DLD1 (cell line): ENCODE measurements around the gene NXPH3.

Source experiments
- in situ Hi-C: cut with HindIII; loops from 2 replicates; pipeline ENCODE4 v1.10.0; 2017; ENCODE audit warnings: low sequenced_read_pairs

Gene NXPH3

DNA sequence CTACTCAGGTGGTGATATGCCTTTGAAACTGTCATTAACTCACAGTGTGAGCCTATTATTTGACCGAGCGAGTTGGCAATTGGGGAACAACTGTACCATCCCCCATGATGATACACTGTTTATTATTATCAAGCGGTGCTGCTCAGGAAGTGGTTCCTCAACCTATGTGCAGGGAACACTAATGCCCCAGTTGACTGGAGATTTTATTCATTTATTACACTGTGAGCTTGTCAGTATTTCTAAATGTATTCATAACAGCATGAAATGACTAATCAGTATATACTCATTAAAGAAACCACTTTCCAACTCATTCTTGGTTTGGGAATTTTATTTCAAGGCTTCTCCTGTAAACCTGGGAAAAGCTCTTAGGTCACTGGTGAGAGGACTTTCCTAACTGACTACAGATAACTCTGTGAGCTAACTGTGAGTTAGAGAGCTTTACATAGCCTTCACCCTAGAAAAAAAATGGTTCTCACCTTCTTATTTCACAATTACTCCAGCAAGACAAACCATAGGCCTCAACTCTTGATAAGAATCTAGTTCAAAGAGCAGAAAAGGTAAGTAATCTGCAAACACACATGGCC is 42.4 kb downstream of the NXPH3 start:
- in situ Hi-C loops: no loop called here

DNA sequence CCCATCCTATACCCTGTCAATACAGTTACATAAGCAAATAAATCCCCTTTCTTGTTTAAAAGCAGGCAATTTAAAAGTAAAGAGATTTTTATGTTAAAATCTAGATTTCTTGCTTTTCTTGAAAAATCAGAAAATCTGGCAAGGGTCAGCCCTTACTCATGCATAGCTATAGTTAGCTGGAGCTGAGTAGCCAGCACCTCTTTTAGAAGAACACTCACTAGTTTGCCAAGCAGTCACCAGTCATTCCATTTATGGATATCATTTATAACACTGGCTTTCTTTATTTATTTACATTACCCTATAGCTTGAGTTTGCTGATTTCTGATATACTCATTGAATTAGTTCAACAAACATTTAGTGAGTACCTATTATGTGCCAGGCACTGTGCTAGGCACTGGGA is 45.7 kb downstream of the NXPH3 start:
- in situ Hi-C loops: no loop called here

DNA sequence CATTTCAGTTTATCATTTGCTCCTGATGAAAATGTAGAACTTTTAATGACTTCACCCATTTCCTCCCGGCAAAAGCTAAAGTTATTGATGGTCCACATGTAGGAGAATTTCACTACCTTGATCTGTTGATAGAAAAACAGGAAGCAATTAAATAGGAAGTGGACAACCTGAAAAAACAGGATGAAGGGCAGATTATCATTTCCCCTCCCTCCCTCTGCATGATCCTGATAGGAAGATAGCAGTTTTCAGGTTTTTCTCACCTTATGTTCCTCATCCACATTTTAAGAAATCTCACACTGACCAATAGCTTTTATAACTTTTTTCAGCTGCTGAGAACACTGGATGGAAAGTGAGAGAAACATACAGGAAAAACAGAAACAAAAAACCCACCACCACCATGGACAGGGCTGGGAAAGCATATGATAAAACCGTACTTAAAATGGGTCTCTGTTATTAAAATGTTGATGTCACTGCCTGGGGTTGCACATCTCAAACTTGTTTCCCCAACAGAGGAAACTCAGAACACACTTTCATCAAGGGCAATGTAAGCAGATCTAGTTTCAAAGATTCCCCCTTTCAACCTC is 46.4 kb downstream of the NXPH3 start:
- in situ Hi-C loops: no loop called here

DNA sequence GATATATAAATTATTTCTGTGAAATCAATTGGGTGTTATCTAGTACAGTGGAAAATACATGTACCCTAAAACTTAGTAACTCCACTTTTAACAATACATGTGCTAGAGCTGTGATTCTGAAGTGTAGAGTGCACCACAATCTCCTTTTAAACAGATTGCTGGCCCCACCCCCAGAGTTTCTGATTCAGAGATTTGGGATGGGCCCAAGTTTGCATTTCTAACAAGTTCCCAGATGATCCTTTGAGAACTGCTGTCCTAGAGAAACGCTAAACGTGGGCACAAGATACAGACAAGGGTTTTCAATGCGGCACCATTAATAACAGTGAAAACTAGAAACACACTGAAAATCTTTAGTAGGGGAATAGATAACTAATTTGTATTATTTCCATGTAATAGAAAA is 49.2 kb downstream of the NXPH3 start:
- in situ Hi-C loops: no loop called here

DNA sequence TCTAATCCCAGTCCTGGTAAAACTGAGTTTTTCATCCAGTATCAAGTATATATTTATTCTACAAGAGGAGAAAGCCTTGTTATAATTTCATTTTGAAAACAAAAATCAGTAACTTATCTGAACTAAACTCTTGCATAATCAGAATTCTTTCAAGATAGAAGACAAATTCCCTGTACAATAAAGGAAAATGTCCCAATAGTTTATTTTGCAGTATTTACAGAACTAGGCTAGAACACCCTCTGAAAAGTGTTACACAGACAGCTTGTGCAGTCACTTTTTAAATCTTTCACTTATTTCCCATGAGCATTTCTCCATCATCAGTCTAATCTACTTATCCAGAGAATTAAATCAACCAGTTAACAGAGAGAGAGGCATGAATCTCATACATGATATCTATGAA is 53.8 kb downstream of the NXPH3 start:
- in situ Hi-C loops: no loop called here

DNA sequence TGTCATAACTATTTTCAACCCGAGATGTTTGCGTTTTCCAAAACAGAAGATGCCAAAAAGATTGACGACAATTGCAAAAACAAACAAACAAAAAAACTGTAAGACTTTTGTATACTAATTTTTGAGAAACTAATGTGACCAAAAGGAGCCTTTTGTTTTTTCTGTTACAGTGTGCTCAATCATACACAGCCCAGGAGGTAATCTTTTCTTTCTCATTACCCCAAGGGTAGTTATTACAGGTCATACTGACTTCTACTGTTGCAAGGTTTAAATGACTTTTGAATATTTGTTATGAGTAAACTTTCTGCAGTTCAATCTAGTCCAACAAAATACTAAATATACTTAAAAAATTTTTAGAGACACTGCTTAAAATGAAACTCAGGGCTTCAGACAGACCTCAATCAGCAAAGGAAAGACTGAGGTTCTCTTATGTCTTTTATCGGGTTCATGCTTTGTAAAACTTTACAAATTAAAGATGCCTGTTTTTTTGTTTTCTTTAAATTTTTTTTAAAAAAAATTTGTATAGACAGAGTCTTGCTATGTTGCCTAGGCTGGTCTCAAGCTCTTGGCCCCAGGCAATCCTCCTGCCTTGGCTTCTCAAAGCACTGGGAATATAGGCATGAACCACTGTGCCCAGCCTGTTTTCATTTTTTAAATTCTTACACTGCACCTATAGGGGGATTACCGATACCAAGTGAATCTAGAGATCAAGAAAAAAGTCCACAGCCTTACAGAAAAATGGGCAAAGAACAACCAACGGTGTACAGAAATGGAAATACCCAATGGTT is 54.6 kb downstream of the NXPH3 start:
- in situ Hi-C loops: no loop called here

DNA sequence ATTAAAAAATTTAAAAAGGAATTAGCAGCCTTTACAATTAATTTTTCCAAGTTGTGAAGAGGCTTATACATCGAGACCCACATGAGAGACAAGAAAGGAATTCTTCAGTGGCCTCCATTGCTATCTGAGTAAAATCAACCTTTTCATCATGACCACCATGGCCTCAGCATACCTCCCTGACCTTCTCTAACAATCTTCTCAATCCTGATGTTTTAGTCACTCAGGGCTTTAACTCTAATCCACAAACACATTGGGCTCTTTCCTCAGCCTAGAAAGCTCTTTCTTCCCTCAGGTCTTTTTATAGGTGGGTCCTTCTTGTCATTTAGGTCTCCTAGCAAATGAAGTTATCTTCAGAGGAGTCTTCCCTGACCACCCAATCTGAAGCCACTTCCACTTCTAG is 55.8 kb downstream of the NXPH3 start:
- in situ Hi-C loops: no loop called here
